HEK293T (cell line): ENCODE results near the gene C1QC.

Source experiments
- ARNT ChIP-seq: fragments of 450-650 bp; IDR thresholded peaks from 2 replicates; pipeline ENCODE4 v1.6.1; 2017; ENCODE audit warnings: mild to moderate bottlenecking
- BHLHE40 ChIP-seq: fragments of 450-650 bp; IDR thresholded peaks from 2 replicates; pipeline ENCODE4 v1.6.1; 2016; ENCODE audit warnings: mild to moderate bottlenecking, moderate library complexity, borderline replicate concordance
- CTBP1 ChIP-seq: fragments of 450-650 bp; IDR thresholded peaks from 2 replicates; pipeline ENCODE4 v1.6.1; 2016; ENCODE audit warnings: borderline replicate concordance
- FOXA1 ChIP-seq: fragments of 450-650 bp; IDR thresholded peaks from 2 replicates; pipeline ENCODE4 v1.6.1; 2016; ENCODE audit warnings: mild to moderate bottlenecking
- FOXM1 ChIP-seq: fragments of 450-650 bp; IDR thresholded peaks from 2 replicates; pipeline ENCODE4 v1.6.1; 2017; ENCODE audit warnings: mild to moderate bottlenecking, borderline replicate concordance
- HDGF ChIP-seq: fragments of 450-650 bp; IDR thresholded peaks from 2 replicates; pipeline ENCODE4 v1.6.1; 2017; ENCODE audit warnings: antibody characterized with exemption, borderline replicate concordance
- L3MBTL2 ChIP-seq: fragments of 450-650 bp; conservative IDR thresholded peaks from 2 replicates; pipeline ENCODE4 v1.6.1; 2016; ENCODE audit warnings: mild to moderate bottlenecking
- NFRKB ChIP-seq: fragments of 450-650 bp; IDR thresholded peaks from 2 replicates; pipeline ENCODE4 v1.6.1; 2016; ENCODE audit warnings: mild to moderate bottlenecking, moderate library complexity
- PKNOX1 ChIP-seq: fragments of 450-650 bp; IDR thresholded peaks from 2 replicates; pipeline ENCODE4 v1.6.1; 2016
- SUZ12 ChIP-seq: fragments of 450-650 bp; IDR thresholded peaks from 2 replicates; pipeline ENCODE4 v1.6.1; 2016; ENCODE audit warnings: mild to moderate bottlenecking
- TARDBP ChIP-seq: fragments of 450-650 bp; IDR thresholded peaks from 2 replicates; pipeline ENCODE4 v1.6.1; 2016

- TF ChIP-seq SUZ12 (no peak), FOXA1 (no peak), L3MBTL2 (no peak), TARDBP (no peak), BHLHE40 (no peak), PKNOX1 (no peak), ARNT (no peak), HDGF (no peak), NFRKB (no peak), CTBP1 (no peak), FOXM1 (no peak)
Measured at GRCh38 chr1:22696610-22697009, 53.2 kb downstream of the C1QC start.
